SJCRH30 (cell line): ENCODE measurements around the gene MMRN2. TPM values are rescaled to one million over a fixed set of nuclear protein-coding genes. Genes with fewer than 3 reads are reported as not detected.
A peak's percentile ranks its signal among the peaks of the same experiment; 100 is the strongest.

Source experiments
- DNase-seq, 2 experiments: peaks; one replicate each; pipeline ENCODE4 v3.0.0-alpha.2; 2015 to 2020
- H3K27ac ChIP-seq: fragments of 250-450 bp; sonication (Bioruptor Pico); 2 replicates; pipeline ENCODE4 v1.5.1; 2020; ENCODE audit warnings: mild to moderate bottlenecking, moderate library complexity
- H3K27me3 ChIP-seq: fragments of 250-450 bp; sonication (Bioruptor Pico); 2 replicates; pipeline ENCODE4 v1.5.1; 2020; ENCODE audit warnings: mild to moderate bottlenecking, moderate library complexity
- H3K36me3 ChIP-seq: fragments of 250-450 bp; sonication (Bioruptor Pico); 2 replicates; pipeline ENCODE4 v1.5.1; 2020; ENCODE audit warnings: mild to moderate bottlenecking, moderate library complexity
- H3K4me1 ChIP-seq: fragments of 250-450 bp; sonication (Bioruptor Pico); 2 replicates; pipeline ENCODE4 v1.5.1; 2020; ENCODE audit warnings: mild to moderate bottlenecking, moderate library complexity
- H3K4me3 ChIP-seq: fragments of 250-450 bp; sonication (Bioruptor Pico); 2 replicates; pipeline ENCODE4 v1.5.1; 2020; ENCODE audit warnings: mild to moderate bottlenecking, moderate library complexity
- H3K9me3 ChIP-seq: fragments of 250-450 bp; sonication (Bioruptor Pico); replicated peaks from 2 replicates; pipeline ENCODE4 v1.5.1; 2020; ENCODE audit warnings: mild to moderate bottlenecking, moderate library complexity
- total RNA-seq: library from RNA; depleted of rRNA; stranded (reverse); fragments of >200 nt; shearing (Covaris generic); gene quantifications from 2 replicates; pipeline ENCODE4 v1.2.3, GENCODE V29; 2014

Gene MMRN2
- total RNA-seq, 1 experiment from 2014 or later = 1.9 TPM

- no peak overlapping the region for H3K27ac ChIP-seq
- no peaks in the 10 kb centered on the region for H3K27me3 ChIP-seq
- H3K4me1 ChIP-seq = peaks cover 11% of the 10 kb centered on the region; the same call in 1 of the 2 replicates
- no peak for DNase-seq
- H3K4me3 ChIP-seq = no peak overlapping the region
- H3K36me3 ChIP-seq = no peaks in the 10 kb centered on the region
- no peaks in the 10 kb centered on the region for H3K9me3 ChIP-seq
Measured at GRCh38 chr10:86976362-86977056, 19.1 kb upstream of the MMRN2 start.

- H3K4me1 ChIP-seq = peaks cover 14% of the 10 kb centered on the region
- H3K36me3 ChIP-seq = no peaks in the 10 kb centered on the region
- H3K27ac ChIP-seq = no peak overlapping the region
- no peaks in the 10 kb centered on the region for H3K27me3 ChIP-seq
- H3K4me3 ChIP-seq = no peak overlapping the region
- no peak for DNase-seq
- H3K9me3 ChIP-seq = no peaks in the 10 kb centered on the region
Measured at GRCh38 chr10:86974484-86974883, 17.1 kb upstream of the MMRN2 start.

GRCh38 chr10:86972613-86973380 lies 15.4 kb upstream of the MMRN2 start:
- peaks cover 14% of the 10 kb centered on the region for H3K4me1 ChIP-seq
- H3K27me3 ChIP-seq = no peaks in the 10 kb centered on the region
- H3K36me3 ChIP-seq = no peaks in the 10 kb centered on the region
- no peak overlapping the region for H3K4me3 ChIP-seq
- no peak for DNase-seq
- no peak overlapping the region for H3K27ac ChIP-seq
- H3K9me3 ChIP-seq = no peaks in the 10 kb centered on the region

GRCh38 chr10:86971232-86971991 lies 14.0 kb upstream of the MMRN2 start:
- Histone ChIP-seq H3K27ac (no peak overlapping the region), H3K9me3 (no peaks in the 10 kb centered on the region), H3K27me3 (no peaks in the 10 kb centered on the region), H3K4me1 (peaks cover 17% of the 10 kb centered on the region), H3K4me3 (no peak overlapping the region), H3K36me3 (no peaks in the 10 kb centered on the region)
- no peak for DNase-seq

GRCh38 chr10:86970982-86971231 lies 13.5 kb upstream of the MMRN2 start:
- Histone ChIP-seq H3K4me3 (no peak overlapping the region), H3K4me1 (peaks cover 18% of the 10 kb centered on the region)

GRCh38 chr10:86970162-86970981 lies 13.0 kb upstream of the MMRN2 start:
- Histone ChIP-seq H3K27me3 (no peaks in the 10 kb centered on the region), H3K27ac (peak overlapping the region; percentile 62), H3K4me1 (peaks cover 18% of the 10 kb centered on the region), H3K9me3 (no peaks in the 10 kb centered on the region), H3K36me3 (no peaks in the 10 kb centered on the region), H3K4me3 (peak overlapping the region; percentile 23)
- DNase-seq = peak; percentile 65 to 72

More at GRCh38 chr10:86970982-86971231, 13.5 kb upstream of the MMRN2 start:
- DNase-seq = no peak
- Histone ChIP-seq H3K27me3 (no peaks in the 10 kb centered on the region), H3K27ac (no peak overlapping the region; the same call in 1 of the 2 replicates), H3K36me3 (no peaks in the 10 kb centered on the region), H3K9me3 (no peaks in the 10 kb centered on the region)

- peak; percentile 71 to 82 for DNase-seq
- H3K27me3 ChIP-seq = no peaks in the 10 kb centered on the region
- peak overlapping the region; percentile 23 for H3K4me3 ChIP-seq
- no peaks in the 10 kb centered on the region for H3K36me3 ChIP-seq
- peak overlapping the region; percentile 62 for H3K27ac ChIP-seq
- H3K4me1 ChIP-seq = peaks cover 18% of the 10 kb centered on the region
- H3K9me3 ChIP-seq = no peaks in the 10 kb centered on the region
Measured at GRCh38 chr10:86969421-86970041, 12.1 kb upstream of the MMRN2 start.

- Histone ChIP-seq H3K4me1 (peaks cover 18% of the 10 kb centered on the region), H3K4me3 (peak overlapping the region; percentile 23; the same call in 1 of the 2 replicates), H3K36me3 (no peaks in the 10 kb centered on the region), H3K27ac (no peak overlapping the region; the same call in 1 of the 2 replicates), H3K27me3 (no peaks in the 10 kb centered on the region), H3K9me3 (no peaks in the 10 kb centered on the region)
- no peak for DNase-seq
Measured at GRCh38 chr10:86968994-86969355, 11.6 kb upstream of the MMRN2 start.

- Histone ChIP-seq H3K27ac (peak within 1 kb of the TSS; percentile 62), H3K27me3 (no peaks in the 10 kb centered on the region), H3K4me1 (peaks cover 18% of the 10 kb centered on the region), H3K9me3 (no peaks in the 10 kb centered on the region), H3K4me3 (peak within 1 kb of the TSS; percentile 23; the same call in 1 of the 2 replicates), H3K36me3 (no peaks in the 10 kb centered on the region)
- no peak for DNase-seq
Measured at GRCh38 chr10:86968271-86968993, 11.0 kb upstream of the MMRN2 start, which contains the start of gene ADIRF. Gene ADIRF (plus strand): TSS chr10:86968482. CDS start chr10:86968545, 63 bp downstream.

GRCh38 chr10:86967481-86967941 lies 10.1 kb upstream of the MMRN2 start:
- no peak for DNase-seq
- Histone ChIP-seq H3K27ac (no peak overlapping the region), H3K9me3 (no peaks in the 10 kb centered on the region), H3K27me3 (no peaks in the 10 kb centered on the region), H3K4me3 (no peak overlapping the region), H3K4me1 (peaks cover 18% of the 10 kb centered on the region), H3K36me3 (no peaks in the 10 kb centered on the region)

GRCh38 chr10:86965986-86966654 lies 8.7 kb upstream of the MMRN2 start:
- H3K4me1 ChIP-seq = peaks cover 30% of the 10 kb centered on the region
- no peaks in the 10 kb centered on the region for H3K36me3 ChIP-seq
- no peaks in the 10 kb centered on the region for H3K27me3 ChIP-seq
- H3K4me3 ChIP-seq = no peak overlapping the region
- no peak for DNase-seq
- H3K9me3 ChIP-seq = no peaks in the 10 kb centered on the region
- H3K27ac ChIP-seq = peak overlapping the region; percentile 30; the same call in 1 of the 2 replicates

- Histone ChIP-seq H3K4me3 (no peak overlapping the region), H3K36me3 (no peaks in the 10 kb centered on the region), H3K27me3 (no peaks in the 10 kb centered on the region), H3K9me3 (no peaks in the 10 kb centered on the region), H3K4me1 (peaks cover 40% of the 10 kb centered on the region), H3K27ac (no peak overlapping the region)
- no peak for DNase-seq
Measured at GRCh38 chr10:86964847-86965190, 7.4 kb upstream of the MMRN2 start.
